GM12878 (cell line): ENCODE measurements around the gene ELAVL3. TPM values are rescaled to one million over a fixed set of nuclear protein-coding genes. Genes with fewer than 3 reads are reported as not detected.

Source experiments
- ATAC-seq: fragments of 200-7000 bp; cut with Tn5 transposase; 3 replicates; pipeline ENCODE4 v1.9.1; 2020; ENCODE audit warnings: mild to moderate bottlenecking, moderate library complexity
- BruUV-seq: library from RNA; stranded (reverse); fragments of 400-500 nt; replicated peaks from 2 replicates; lab custom pipeline; 2021; lab: Mats Ljungman, UMichigan
- CTCF ChIA-PET: fragments of 300-600 bp; sonication (Branson Sonifier 250); formaldehyde crosslinking; extraction: SDS; loops from one replicate; lab custom pipeline; 2021; ENCODE audit warnings: inconsistent platforms; lab: Yijun Ruan, JAX
- POLR2A ChIA-PET: fragments of 350-600 bp; formaldehyde crosslinking; extraction: SDS; loops from one replicate; lab custom pipeline; 2021; ENCODE audit warnings: inconsistent platforms; lab: Charles Lee
- RAD21 ChIA-PET: fragments of 300-600 bp; sonication (Branson Sonifier 250); formaldehyde crosslinking; loops from one replicate; lab custom pipeline; 2023; ENCODE audit warnings: antibody characterized with exemption; ENCODE audit not compliant: unreplicated experiment; lab: Charles Lee
- SMC1A ChIA-PET: fragments of 300-600 bp; sonication (Branson Sonifier 250); formaldehyde crosslinking; loops from one replicate; lab custom pipeline; 2023; ENCODE audit not compliant: unreplicated experiment, uncharacterized antibody; lab: Charles Lee
- DNase-seq: peaks from one replicate; pipeline ENCODE4 v3.0.0-alpha.2; 2011; ENCODE audit warnings: low read depth, low spot score
- FAIRE-seq: peaks from 3 replicates; lab custom pipeline; 2011; peaks lifted over from hg19 to GRCh38; lab: Jason Lieb, UNC
- H2AFZ ChIP-seq: 2 replicates; pipeline ENCODE4 v1.6.0; 2011; ENCODE audit warnings: low read depth, low read length, control low read depth; ENCODE audit not compliant: control insufficient read depth
- H3K27ac ChIP-seq: 2 replicates; pipeline ENCODE4 v1.5.1; 2011; ENCODE audit warnings: control low read depth; ENCODE audit not compliant: control insufficient read depth, insufficient read depth
- H3K27me3 ChIP-seq, 2 experiments: replicated peaks in 1 of 2; 2 replicates each; pipeline versions ENCODE4 v1.6.0 to v1.6.1; 2011; ENCODE audit warnings: low read length in 1 of 2; ENCODE audit not compliant: control insufficient read depth in 2 of 2, insufficient read depth in 2 of 2
- H3K36me3 ChIP-seq, 2 experiments: 2 replicates each; pipeline ENCODE4 v1.5.1; 2011; ENCODE audit warnings: low read length in 1 of 2; ENCODE audit not compliant: control insufficient read depth in 2 of 2, insufficient read depth in 2 of 2
- H3K4me1 ChIP-seq: 2 replicates; pipeline ENCODE4 v1.6.1; 2011; ENCODE audit warnings: mild to moderate bottlenecking, low read length, moderate library complexity, mixed read lengths; ENCODE audit not compliant: control insufficient read depth, insufficient read depth
- H3K4me2 ChIP-seq: 2 replicates; pipeline ENCODE4 v1.6.0; 2011; ENCODE audit warnings: control low read depth; ENCODE audit not compliant: control insufficient read depth, insufficient read depth
- H3K4me3 ChIP-seq: fragments of 200-600 bp; sonication (generic); 2 replicates; pipeline ENCODE4 v1.5.1; 2016
- H3K79me2 ChIP-seq: 2 replicates; pipeline ENCODE4 v1.6.0; 2011; ENCODE audit warnings: low read length; ENCODE audit not compliant: control insufficient read depth, insufficient read depth
- H3K9ac ChIP-seq: 2 replicates; pipeline ENCODE4 v1.8.0; 2011; ENCODE audit warnings: low read length, control low read depth, mixed read lengths; ENCODE audit not compliant: control insufficient read depth, insufficient read depth
- H3K9me3 ChIP-seq: replicated peaks from 3 replicates; pipeline ENCODE4 v1.5.1; 2011; ENCODE audit warnings: mild to moderate bottlenecking, low read length; ENCODE audit not compliant: control insufficient read depth, insufficient read depth
- H4K20me1 ChIP-seq: 2 replicates; pipeline ENCODE4 v1.6.0; 2011; ENCODE audit not compliant: control insufficient read depth, insufficient read depth
- CHD2 ChIP-seq: IDR thresholded peaks from 2 replicates; pipeline ENCODE4 v1.6.1; 2011; ENCODE audit warnings: low read depth, low read length, improper control_type of control experiment, borderline replicate concordance
- CREM ChIP-seq: IDR thresholded peaks from 2 replicates; pipeline ENCODE4 v1.6.1; 2014; ENCODE audit warnings: antibody characterized with exemption, low read depth
- KDM1A ChIP-seq: fragments of 200-600 bp; sonication (generic); IDR thresholded peaks from 2 replicates; pipeline ENCODE4 v1.6.1; 2016; ENCODE audit warnings: borderline replicate concordance
- POLR2AphosphoS5 ChIP-seq: IDR thresholded peaks from 2 replicates; pipeline ENCODE4 v1.6.1; 2011; ENCODE audit warnings: mild to moderate bottlenecking, low read length, inconsistent platforms
- RBBP5 ChIP-seq: fragments of 200-600 bp; sonication (generic); conservative IDR thresholded peaks from 2 replicates; pipeline ENCODE4 v1.6.1; 2016
- RFX5 ChIP-seq: IDR thresholded peaks from 2 replicates; pipeline ENCODE4 v1.6.1; 2011; ENCODE audit warnings: low read depth, low read length, improper control_type of control experiment
- TBL1XR1 ChIP-seq: IDR thresholded peaks from 2 replicates; pipeline ENCODE4 v1.6.1; 2012; ENCODE audit warnings: low read depth, low read length, improper control_type of control experiment
- YBX1 ChIP-seq: fragments of 450-650 bp; IDR thresholded peaks from 2 replicates; pipeline ENCODE4 v1.6.1; 2016; ENCODE audit warnings: antibody characterized with exemption
- WGBS: methylation state at CpG from one replicate; pipeline ENCODE4 v1.1.6; 2016; ENCODE audit warnings: low lambda C conversion rate; ENCODE audit not compliant: insufficient replicate concordance, insufficient coverage; ENCODE audit errors: missing lambda C conversion rate; 5-methylcytosine and 5-hydroxymethylcytosine counted together
- in situ Hi-C: fragments of 300-500 bp; cut with MboI; formaldehyde crosslinking; loops from 9 replicates; pipeline ENCODE4 v1.14.3; 2018; ENCODE audit warnings: mixed read lengths
- intact Hi-C: fragments of 100-400 bp; cut with micrococcal nuclease; formaldehyde crosslinking; loops from one replicate; pipeline ENCODE4 v1.14.2; 2022; ENCODE audit not compliant: unreplicated experiment
- polyA plus RNA-seq, 11 experiments: library from polyadenylated mRNA; depleted of rRNA in 4 of 11; unstranded in 6 of 11; stranded (reverse) in 5 of 11; fragments of >200 nt; fragmentation: Nextera tagmentation in 4 of 11; fragmentation: Illumina TruSeq in 1 of 11; extraction: Ambion mirVana in 4 of 11; extraction: Trizol in 1 of 11; gene quantifications; 1 replicate in 1 of 11; 2 replicates in 10 of 11; pipeline versions ENCODE4 v1.2.1 to v1.2.3, GENCODE V29; 2011 to 2016; ENCODE audit warnings: inconsistent platforms in 2 of 11, missing spikeins in 2 of 11, low read depth in 1 of 11
- total RNA-seq, 4 experiments: library from RNA; depleted of rRNA in 3 of 4; stranded (reverse); fragments of >200 nt in 3 of 4; fragmentation: Illumina TruSeq in 1 of 4; extraction: Trizol in 1 of 4; gene quantifications; 2 replicates each; pipeline versions ENCODE4 v1.2.1 to v1.2.3, GENCODE V29; 2013 to 2021
- TF ChIP-seq, protein P1 (sequence below): IDR thresholded peaks from 2 replicates; pipeline ENCODE4 v1.6.1; 2011; ENCODE audit warnings: borderline replicate concordance, low read depth, mild to moderate bottlenecking, moderate library complexity, low read length; ENCODE audit not compliant: insufficient read depth, poor library complexity, severe bottlenecking
- TF ChIP-seq, protein P2 (sequence below): fragments of 150-350 bp; IDR thresholded peaks from 2 replicates; pipeline ENCODE4 v1.6.1; 2016; ENCODE audit warnings: low read depth, low read length
- TF ChIP-seq, protein P3 (sequence below): fragments of 450-650 bp; IDR thresholded peaks from 2 replicates; pipeline ENCODE4 v1.6.1; 2018; ENCODE audit warnings: mild to moderate bottlenecking, low read depth, moderate library complexity; ENCODE audit not compliant: partially characterized antibody
- TF ChIP-seq, protein P4 (sequence below): fragments of 450-650 bp; IDR thresholded peaks from 2 replicates; pipeline ENCODE4 v1.6.1; 2017; ENCODE audit warnings: mild to moderate bottlenecking, moderate library complexity

Gene ELAVL3
- total and polyA plus RNA-seq, 10 of the 15 experiments (the other 5 are each of a cell fraction or from before 2014, with no cell fraction given) = under 0.01 to 0.05 (median 0.01) TPM; not detected in 7

DNA sequence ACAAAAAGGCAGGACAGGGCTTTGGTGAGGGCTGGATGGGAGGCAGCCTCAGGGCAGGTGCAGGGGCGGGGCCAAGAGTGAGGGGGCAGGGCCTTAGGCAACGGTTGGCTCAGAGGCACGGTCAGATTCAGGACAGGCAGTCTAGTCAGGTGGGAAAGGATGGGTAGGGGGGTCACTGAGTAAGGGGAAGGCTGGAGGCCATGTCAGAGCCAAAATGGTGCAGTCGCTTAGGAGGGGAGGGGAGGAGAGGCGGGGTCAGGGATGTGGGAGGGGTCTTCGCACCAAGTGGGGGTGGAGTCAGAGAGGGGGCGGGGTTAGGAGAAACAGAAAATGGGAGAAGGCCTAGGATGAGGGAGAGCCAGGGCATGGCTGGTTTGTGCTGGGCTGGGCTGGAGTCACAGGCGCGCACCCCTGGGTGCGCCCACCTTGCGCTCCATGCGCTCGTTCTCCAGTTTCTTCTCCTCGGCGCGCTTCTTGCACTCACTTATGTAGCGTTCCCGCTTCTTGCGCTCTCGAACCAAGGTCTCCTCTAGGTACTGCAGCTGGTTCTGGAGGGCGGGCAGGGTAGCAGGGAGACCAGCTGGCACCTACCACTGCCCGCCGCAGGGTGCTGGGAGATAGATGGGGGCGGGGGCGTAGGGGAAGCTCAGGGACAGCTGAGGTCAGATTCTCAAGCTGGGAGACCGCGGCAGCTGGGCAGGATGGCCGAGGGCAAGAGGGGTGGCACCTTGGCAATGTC, 55.0 kb downstream of the ELAVL3 start:
- FAIRE-seq = no peak
- TF ChIP-seq RFX5 (no peak), CREM (no peak), CHD2 (no peak), YBX1 (no peak), KDM1A (no peak), RBBP5 (no peak), TBL1XR1 (no peak), POLR2AphosphoS5 (no peak)
- TF ChIP-seq, protein P1, sequence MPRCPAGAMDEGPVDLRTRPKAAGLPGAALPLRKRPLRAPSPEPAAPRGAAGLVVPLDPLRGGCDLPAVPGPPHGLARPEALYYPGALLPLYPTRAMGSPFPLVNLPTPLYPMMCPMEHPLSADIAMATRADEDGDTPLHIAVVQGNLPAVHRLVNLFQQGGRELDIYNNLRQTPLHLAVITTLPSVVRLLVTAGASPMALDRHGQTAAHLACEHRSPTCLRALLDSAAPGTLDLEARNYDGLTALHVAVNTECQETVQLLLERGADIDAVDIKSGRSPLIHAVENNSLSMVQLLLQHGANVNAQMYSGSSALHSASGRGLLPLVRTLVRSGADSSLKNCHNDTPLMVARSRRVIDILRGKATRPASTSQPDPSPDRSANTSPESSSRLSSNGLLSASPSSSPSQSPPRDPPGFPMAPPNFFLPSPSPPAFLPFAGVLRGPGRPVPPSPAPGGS = no peak
- TF ChIP-seq, protein P2, sequence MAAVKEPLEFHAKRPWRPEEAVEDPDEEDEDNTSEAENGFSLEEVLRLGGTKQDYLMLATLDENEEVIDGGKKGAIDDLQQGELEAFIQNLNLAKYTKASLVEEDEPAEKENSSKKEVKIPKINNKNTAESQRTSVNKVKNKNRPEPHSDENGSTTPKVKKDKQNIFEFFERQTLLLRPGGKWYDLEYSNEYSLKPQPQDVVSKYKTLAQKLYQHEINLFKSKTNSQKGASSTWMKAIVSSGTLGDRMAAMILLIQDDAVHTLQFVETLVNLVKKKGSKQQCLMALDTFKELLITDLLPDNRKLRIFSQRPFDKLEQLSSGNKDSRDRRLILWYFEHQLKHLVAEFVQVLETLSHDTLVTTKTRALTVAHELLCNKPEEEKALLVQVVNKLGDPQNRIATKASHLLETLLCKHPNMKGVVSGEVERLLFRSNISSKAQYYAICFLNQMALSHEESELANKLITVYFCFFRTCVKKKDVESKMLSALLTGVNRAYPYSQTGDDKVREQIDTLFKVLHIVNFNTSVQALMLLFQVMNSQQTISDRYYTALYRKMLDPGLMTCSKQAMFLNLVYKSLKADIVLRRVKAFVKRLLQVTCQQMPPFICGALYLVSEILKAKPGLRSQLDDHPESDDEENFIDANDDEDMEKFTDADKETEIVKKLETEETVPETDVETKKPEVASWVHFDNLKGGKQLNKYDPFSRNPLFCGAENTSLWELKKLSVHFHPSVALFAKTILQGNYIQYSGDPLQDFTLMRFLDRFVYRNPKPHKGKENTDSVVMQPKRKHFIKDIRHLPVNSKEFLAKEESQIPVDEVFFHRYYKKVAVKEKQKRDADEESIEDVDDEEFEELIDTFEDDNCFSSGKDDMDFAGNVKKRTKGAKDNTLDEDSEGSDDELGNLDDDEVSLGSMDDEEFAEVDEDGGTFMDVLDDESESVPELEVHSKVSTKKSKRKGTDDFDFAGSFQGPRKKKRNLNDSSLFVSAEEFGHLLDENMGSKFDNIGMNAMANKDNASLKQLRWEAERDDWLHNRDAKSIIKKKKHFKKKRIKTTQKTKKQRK = no peak
- TF ChIP-seq, protein P3, sequence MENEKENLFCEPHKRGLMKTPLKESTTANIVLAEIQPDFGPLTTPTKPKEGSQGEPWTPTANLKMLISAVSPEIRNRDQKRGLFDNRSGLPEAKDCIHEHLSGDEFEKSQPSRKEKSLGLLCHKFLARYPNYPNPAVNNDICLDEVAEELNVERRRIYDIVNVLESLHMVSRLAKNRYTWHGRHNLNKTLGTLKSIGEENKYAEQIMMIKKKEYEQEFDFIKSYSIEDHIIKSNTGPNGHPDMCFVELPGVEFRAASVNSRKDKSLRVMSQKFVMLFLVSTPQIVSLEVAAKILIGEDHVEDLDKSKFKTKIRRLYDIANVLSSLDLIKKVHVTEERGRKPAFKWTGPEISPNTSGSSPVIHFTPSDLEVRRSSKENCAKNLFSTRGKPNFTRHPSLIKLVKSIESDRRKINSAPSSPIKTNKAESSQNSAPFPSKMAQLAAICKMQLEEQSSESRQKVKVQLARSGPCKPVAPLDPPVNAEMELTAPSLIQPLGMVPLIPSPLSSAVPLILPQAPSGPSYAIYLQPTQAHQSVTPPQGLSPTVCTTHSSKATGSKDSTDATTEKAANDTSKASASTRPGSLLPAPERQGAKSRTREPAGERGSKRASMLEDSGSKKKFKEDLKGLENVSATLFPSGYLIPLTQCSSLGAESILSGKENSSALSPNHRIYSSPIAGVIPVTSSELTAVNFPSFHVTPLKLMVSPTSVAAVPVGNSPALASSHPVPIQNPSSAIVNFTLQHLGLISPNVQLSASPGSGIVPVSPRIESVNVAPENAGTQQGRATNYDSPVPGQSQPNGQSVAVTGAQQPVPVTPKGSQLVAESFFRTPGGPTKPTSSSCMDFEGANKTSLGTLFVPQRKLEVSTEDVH = no peak
- TF ChIP-seq, protein P4, sequence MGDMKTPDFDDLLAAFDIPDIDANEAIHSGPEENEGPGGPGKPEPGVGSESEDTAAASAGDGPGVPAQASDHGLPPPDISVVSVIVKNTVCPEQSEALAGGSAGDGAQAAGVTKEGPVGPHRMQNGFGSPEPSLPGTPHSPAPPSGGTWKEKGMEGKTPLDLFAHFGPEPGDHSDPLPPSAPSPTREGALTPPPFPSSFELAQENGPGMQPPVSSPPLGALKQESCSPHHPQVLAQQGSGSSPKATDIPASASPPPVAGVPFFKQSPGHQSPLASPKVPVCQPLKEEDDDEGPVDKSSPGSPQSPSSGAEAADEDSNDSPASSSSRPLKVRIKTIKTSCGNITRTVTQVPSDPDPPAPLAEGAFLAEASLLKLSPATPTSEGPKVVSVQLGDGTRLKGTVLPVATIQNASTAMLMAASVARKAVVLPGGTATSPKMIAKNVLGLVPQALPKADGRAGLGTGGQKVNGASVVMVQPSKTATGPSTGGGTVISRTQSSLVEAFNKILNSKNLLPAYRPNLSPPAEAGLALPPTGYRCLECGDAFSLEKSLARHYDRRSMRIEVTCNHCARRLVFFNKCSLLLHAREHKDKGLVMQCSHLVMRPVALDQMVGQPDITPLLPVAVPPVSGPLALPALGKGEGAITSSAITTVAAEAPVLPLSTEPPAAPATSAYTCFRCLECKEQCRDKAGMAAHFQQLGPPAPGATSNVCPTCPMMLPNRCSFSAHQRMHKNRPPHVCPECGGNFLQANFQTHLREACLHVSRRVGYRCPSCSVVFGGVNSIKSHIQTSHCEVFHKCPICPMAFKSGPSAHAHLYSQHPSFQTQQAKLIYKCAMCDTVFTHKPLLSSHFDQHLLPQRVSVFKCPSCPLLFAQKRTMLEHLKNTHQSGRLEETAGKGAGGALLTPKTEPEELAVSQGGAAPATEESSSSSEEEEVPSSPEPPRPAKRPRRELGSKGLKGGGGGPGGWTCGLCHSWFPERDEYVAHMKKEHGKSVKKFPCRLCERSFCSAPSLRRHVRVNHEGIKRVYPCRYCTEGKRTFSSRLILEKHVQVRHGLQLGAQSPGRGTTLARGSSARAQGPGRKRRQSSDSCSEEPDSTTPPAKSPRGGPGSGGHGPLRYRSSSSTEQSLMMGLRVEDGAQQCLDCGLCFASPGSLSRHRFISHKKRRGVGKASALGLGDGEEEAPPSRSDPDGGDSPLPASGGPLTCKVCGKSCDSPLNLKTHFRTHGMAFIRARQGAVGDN = no peak
- H4K20me1 ChIP-seq = no peaks in the 10 kb centered on the region
- no peak for ATAC-seq
- no peak for DNase-seq
- H3K27me3 ChIP-seq = peaks cover 0 to 3% of the 10 kb centered on the region in 2 experiments; a peak in 1 of 4 replicates
- no peaks in the 10 kb centered on the region for H3K79me2 ChIP-seq
- in situ Hi-C loops (no loop called here), intact Hi-C loops (no loop called here)
- ChIA-PET RAD21 (no interaction called here), SMC1A (no interaction called here), POLR2A (no interaction called here), CTCF (no interaction called here)
- no peak overlapping the region for H2AFZ ChIP-seq
- 83% methylated on average over 28 of the region's 28 CpGs for WGBS
- no peaks in the 10 kb centered on the region for H3K9me3 ChIP-seq
- BruUV-seq = no TSS peak
- no peak overlapping the region for H3K4me3 ChIP-seq
- no peaks in the 10 kb centered on the region for H3K36me3 ChIP-seq
- no peak overlapping the region for H3K4me2 ChIP-seq
- no peak overlapping the region for H3K9ac ChIP-seq
- no peak overlapping the region for H3K27ac ChIP-seq
- peaks cover 15% of the 10 kb centered on the region for H3K4me1 ChIP-seq
